GM23338 (cell line): ENCODE measurements around the gene CACNA2D3.

Experiments used
- CREB1 ChIP-seq: fragments of 250-450 bp; sonication (Bioruptor Pico); IDR thresholded peaks from 2 replicates; pipeline ENCODE4 v1.5.0; 2020; ENCODE audit warnings: low read depth, mild to moderate bottlenecking, moderate library complexity
- EZH2 ChIP-seq: fragments of 200-600 bp; sonication (generic); IDR thresholded peaks from one replicate; pipeline ENCODE4 v1.8.0; 2017; ENCODE audit warnings: antibody characterized with exemption, mild to moderate bottlenecking, low read depth; ENCODE audit not compliant: unreplicated experiment
- EZH2phosphoT487 ChIP-seq: fragments of 200-600 bp; sonication (generic); IDR thresholded peaks from one replicate; pipeline ENCODE4 v1.8.1; 2018; ENCODE audit warnings: antibody characterized with exemption; ENCODE audit not compliant: unreplicated experiment
- POLR2AphosphoS5 ChIP-seq: IDR thresholded peaks from 2 replicates; pipeline ENCODE4 v1.6.1; 2016; ENCODE audit warnings: antibody characterized with exemption, low read depth
- TF ChIP-seq, protein P1 (sequence below), 2 experiments: fragments of 200-600 bp in 1 of 2; sonication (generic) in 1 of 2; conservative IDR thresholded peaks; 2 replicates each; pipeline versions ENCODE4 v1.5.1 to v1.6.1; 2016 to 2017; ENCODE audit warnings: antibody characterized with exemption in 2 of 2, low read depth in 2 of 2, mild to moderate bottlenecking in 2 of 2, moderate library complexity in 1 of 2
- TF ChIP-seq, protein P2 (sequence below): IDR thresholded peaks from one replicate; pipeline ENCODE4 v1.6.1; 2018; ENCODE audit warnings: antibody characterized with exemption; ENCODE audit not compliant: unreplicated experiment

GRCh38 chr3:54818942-54819341, 696.6 kb downstream of the CACNA2D3 start:
- TF ChIP-seq, protein P1, sequence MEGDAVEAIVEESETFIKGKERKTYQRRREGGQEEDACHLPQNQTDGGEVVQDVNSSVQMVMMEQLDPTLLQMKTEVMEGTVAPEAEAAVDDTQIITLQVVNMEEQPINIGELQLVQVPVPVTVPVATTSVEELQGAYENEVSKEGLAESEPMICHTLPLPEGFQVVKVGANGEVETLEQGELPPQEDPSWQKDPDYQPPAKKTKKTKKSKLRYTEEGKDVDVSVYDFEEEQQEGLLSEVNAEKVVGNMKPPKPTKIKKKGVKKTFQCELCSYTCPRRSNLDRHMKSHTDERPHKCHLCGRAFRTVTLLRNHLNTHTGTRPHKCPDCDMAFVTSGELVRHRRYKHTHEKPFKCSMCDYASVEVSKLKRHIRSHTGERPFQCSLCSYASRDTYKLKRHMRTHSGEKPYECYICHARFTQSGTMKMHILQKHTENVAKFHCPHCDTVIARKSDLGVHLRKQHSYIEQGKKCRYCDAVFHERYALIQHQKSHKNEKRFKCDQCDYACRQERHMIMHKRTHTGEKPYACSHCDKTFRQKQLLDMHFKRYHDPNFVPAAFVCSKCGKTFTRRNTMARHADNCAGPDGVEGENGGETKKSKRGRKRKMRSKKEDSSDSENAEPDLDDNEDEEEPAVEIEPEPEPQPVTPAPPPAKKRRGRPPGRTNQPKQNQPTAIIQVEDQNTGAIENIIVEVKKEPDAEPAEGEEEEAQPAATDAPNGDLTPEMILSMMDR (conservative IDR thresholded peaks at IDR 0.05; ENCODE audit: low read depth in 2 of 2): no peak
- TF ChIP-seq, protein P2, sequence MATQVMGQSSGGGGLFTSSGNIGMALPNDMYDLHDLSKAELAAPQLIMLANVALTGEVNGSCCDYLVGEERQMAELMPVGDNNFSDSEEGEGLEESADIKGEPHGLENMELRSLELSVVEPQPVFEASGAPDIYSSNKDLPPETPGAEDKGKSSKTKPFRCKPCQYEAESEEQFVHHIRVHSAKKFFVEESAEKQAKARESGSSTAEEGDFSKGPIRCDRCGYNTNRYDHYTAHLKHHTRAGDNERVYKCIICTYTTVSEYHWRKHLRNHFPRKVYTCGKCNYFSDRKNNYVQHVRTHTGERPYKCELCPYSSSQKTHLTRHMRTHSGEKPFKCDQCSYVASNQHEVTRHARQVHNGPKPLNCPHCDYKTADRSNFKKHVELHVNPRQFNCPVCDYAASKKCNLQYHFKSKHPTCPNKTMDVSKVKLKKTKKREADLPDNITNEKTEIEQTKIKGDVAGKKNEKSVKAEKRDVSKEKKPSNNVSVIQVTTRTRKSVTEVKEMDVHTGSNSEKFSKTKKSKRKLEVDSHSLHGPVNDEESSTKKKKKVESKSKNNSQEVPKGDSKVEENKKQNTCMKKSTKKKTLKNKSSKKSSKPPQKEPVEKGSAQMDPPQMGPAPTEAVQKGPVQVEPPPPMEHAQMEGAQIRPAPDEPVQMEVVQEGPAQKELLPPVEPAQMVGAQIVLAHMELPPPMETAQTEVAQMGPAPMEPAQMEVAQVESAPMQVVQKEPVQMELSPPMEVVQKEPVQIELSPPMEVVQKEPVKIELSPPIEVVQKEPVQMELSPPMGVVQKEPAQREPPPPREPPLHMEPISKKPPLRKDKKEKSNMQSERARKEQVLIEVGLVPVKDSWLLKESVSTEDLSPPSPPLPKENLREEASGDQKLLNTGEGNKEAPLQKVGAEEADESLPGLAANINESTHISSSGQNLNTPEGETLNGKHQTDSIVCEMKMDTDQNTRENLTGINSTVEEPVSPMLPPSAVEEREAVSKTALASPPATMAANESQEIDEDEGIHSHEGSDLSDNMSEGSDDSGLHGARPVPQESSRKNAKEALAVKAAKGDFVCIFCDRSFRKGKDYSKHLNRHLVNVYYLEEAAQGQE: no peak
- TF ChIP-seq EZH2phosphoT487: no peak
- no peak for TF ChIP-seq POLR2AphosphoS5
- TF ChIP-seq EZH2: no peak
- no peak for TF ChIP-seq CREB1 (CRISPR knock-in tag)
